Spleen (tissue), 7 donors: ENCODE data around the gene ZNF468.

Source experiments
- CTCF ChIP-seq, 11 experiments: fragments of 200-600 bp in 7 of 11; fragments of 450-650 bp in 4 of 11; sonication (generic) in 4 of 11; IDR thresholded peaks in 8 of 11; conservative IDR thresholded peaks in 3 of 11; 1 replicate in 7 of 11; 2 replicates in 4 of 11; pipeline versions ENCODE4 v1.4.0 to v1.8.0; 2016 to 2021; ENCODE audit warnings: antibody characterized with exemption in 11 of 11, inconsistent platforms in 4 of 11, mild to moderate bottlenecking in 1 of 11
- POLR2A ChIP-seq, 3 donors: fragments of 450-650 bp; IDR thresholded peaks; one replicate each; pipeline ENCODE4 v1.5.1; 2017; ENCODE audit warnings: antibody characterized with exemption in 3 of 3, mild to moderate bottlenecking in 1 of 3
- donor health status: DM: no; HTN: no; CAD: no; lungs with moderate emphysema.
- donor health status: DM: no; HTN: no; CAD: no.
- donor health status: DM: no; HTN: no; CAD: no.

DNA sequence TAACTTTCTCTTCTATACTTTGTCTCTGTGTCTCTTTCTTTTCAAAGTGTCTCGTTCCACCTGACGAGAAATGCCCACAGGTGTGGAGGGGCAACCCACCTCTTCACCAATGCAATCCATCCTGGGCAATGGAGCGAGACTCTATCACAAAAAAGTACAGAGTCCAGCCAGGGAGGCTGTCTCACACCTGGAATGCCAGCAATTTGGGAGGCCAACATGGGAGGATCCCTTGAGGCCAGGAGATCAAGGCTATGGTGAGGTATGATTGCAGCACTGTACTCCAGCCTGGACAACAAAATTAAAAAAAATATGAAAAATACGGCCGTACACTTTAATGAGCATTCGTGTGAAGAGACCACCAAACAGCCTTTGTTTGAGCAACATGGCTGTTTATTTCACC, 68.0 kb downstream of the ZNF468 start:
- no peak for TF ChIP-seq CTCF (IDR thresholded peaks at IDR 0.05 in 8 of 11, conservative IDR thresholded peaks at IDR 0.05 in 3 of 11)
- TF ChIP-seq POLR2A (IDR thresholded peaks at IDR 0.05), result no peak
